Heart left ventricle (tissue), 13 donors: ENCODE measurements around the gene HTRA2.
"Not testable (repeated sequence)": the region's sequence is repeated elsewhere in the genome, so short reads cannot be mapped to it uniquely, and the experiment has no call there.

Experiments used
- CTCF ChIP-seq, 12 donors: fragments of 200-600 bp; sonication (generic) in 4 of 12; IDR thresholded peaks; one replicate each; pipeline versions ENCODE4 v1.5.0 to v1.8.0; 2018 to 2022; ENCODE audit warnings: antibody characterized with exemption in 12 of 12, mild to moderate bottlenecking in 5 of 12
- POLR2A ChIP-seq, 2 donors: fragments of 450-650 bp; IDR thresholded peaks; one replicate each; pipeline ENCODE4 v1.6.1; 2017; ENCODE audit warnings: antibody characterized with exemption in 2 of 2, mild to moderate bottlenecking in 2 of 2, moderate library complexity in 2 of 2
- donor health status: ischemic (EF 13 %, LVEDD 7.1; RV severe dilation, severe dysfunction).
- donor health status: DM: no; HTN: yes; CAD: no.
- donor health status: DM: no; HTN: no; CAD: no.
- donor health status: ischemic (EF 25% LVEDD 6.9; RV normal size, moderate dysfunction).
- donor health status: ischemic (EF 25% LVEDD 5.7; RV mildly dilated, moderate dysfunction).
- donor health status: ischemic (EF 35%, LVEDD 5.7; RV mildly dilated, moderate dysfunction).
- donor health status: nonischemic (EF 11% LVEDD 7.7; RV severe dilation, severe dysfunction).
- donor health status: DM: yes; HTN: yes; CAD: no.
- donor health status: PGD.
- donor health status: ischemic (EF 29% LVEDD 5.4; RV normal size, mild dysfunction).
- donor health status: nonischemic (EF 23%, LVEDD 6.1; RV moderate dilation, normal function).

DNA sequence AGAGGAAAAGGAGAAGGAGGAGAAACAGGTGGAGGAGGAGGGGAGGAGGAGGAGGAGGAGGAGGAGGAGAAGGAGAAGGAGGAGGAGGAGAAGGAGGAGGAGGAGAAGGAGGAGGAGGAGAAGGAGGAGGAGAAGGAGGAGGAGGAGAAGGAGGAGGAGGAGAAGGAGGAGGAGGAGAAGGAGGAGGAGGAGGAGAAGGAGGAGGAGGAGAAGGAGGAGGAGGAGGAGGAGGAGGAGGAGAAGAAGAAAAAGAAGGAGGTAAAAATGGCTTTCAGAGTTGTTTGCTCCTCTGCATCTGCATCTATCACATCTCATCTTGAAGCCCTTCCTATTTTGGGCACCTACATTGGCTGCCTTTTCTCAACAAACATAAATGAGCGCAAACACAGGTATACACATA, 31.3 kb downstream of the HTRA2 start:
- not testable (repeated sequence) for TF ChIP-seq CTCF, POLR2A (IDR thresholded peaks at IDR 0.05)
